ENCODE measurements around the gene KLC3. TPM values are rescaled to one million over a fixed set of nuclear protein-coding genes. Genes with fewer than 3 reads are reported as not detected.
"Not testable (repeated sequence)": the region's sequence is repeated elsewhere in the genome, so short reads cannot be mapped to it uniquely, and the experiment has no call there.

The KLC3 gene
- total RNA-seq, 1 experiment from 2014 or later, result 4.8 TPM

- no peak overlapping the region for H4K5ac ChIP-seq (ENCODE audit: insufficient read length, low read depth, low read length)
- no peak for TF ChIP-seq CTCF (conservative IDR thresholded peaks at IDR 0.05)
- H2BK5ac ChIP-seq (ENCODE audit: insufficient read length, low read length), result no peak overlapping the region
- no peak overlapping the region for H3K14ac ChIP-seq (ENCODE audit: insufficient read depth, low read length)
- H4K20me1 ChIP-seq (ENCODE audit: control insufficient read depth, insufficient read depth, insufficient read length), result no peaks in the 10 kb centered on the region
- H3K27ac ChIP-seq (ENCODE audit: insufficient read length, low read depth, low read length), result no peak overlapping the region
- no peak overlapping the region for H3K23ac ChIP-seq (ENCODE audit: insufficient read length, low read depth, low read length)
- H3K4ac ChIP-seq (ENCODE audit: low read depth, low read length), result no peak overlapping the region
- H2AFZ ChIP-seq (ENCODE audit: low read length), result no peak overlapping the region
- DNase-seq, result peak; percentile 62
- H3T11ph ChIP-seq (ENCODE audit: low read length), result no peak overlapping the region
- no peaks in the 10 kb centered on the region for H3K79me1 ChIP-seq (ENCODE audit: insufficient read depth, low read depth, low read length, poor library complexity, severe bottlenecking)
- H3K36me3 Mint-ChIP-seq (ENCODE audit: insufficient read depth in 1 of 3, low read depth in 3 of 3), result no peaks in the 10 kb centered on the region
- H3K27me3 ChIP-seq (ENCODE audit: insufficient read depth, low read length), result peaks cover 3% of the 10 kb centered on the region; the same call in 1 of the 2 replicates
- WGBS (ENCODE audit: extremely low coverage, insufficient read length, low lambda C conversion rate), result no CpG with 5 or more reads among the region's 18 CpGs
- H3K4me1 ChIP-seq (ENCODE audit: insufficient read depth, low read length), result no peaks in the 10 kb centered on the region; the same call in 1 of the 2 replicates
- no peak overlapping the region for H3K9ac ChIP-seq (ENCODE audit: extremely low read depth, insufficient read length, low read length)
- no peaks in the 10 kb centered on the region for H3K9me3 ChIP-seq (ENCODE audit: control insufficient read depth, low read depth, low read length)
- H3K79me2 ChIP-seq (ENCODE audit: insufficient read depth, low read length), result no peaks in the 10 kb centered on the region
- no peak overlapping the region for H3K18ac ChIP-seq (ENCODE audit: insufficient read length, low read depth, low read length)
- H2AK5ac ChIP-seq (ENCODE audit: insufficient read length, low read length), result no peak overlapping the region
- no peak overlapping the region for H2BK120ac ChIP-seq (ENCODE audit: low read depth, low read length, poor library complexity, severe bottlenecking)
- H4K91ac ChIP-seq (ENCODE audit: insufficient read length, low read depth, low read length), result no peak overlapping the region
- H3K56ac ChIP-seq (ENCODE audit: insufficient read length, low read depth, low read length), result no peak overlapping the region
- H4K8ac ChIP-seq (replicated peaks; ENCODE audit: insufficient read length, low read depth, low read length), result no peak overlapping the region
- no peak overlapping the region for H2BK15ac ChIP-seq (ENCODE audit: low read depth, low read length)
- no peaks in the 10 kb centered on the region for H3K23me2 ChIP-seq (ENCODE audit: insufficient read length, low read depth, low read length, poor library complexity, severe bottlenecking)
- H2BK20ac ChIP-seq (ENCODE audit: low read depth, low read length, poor library complexity, severe bottlenecking), result no peak overlapping the region
- H3K4me2 ChIP-seq (ENCODE audit: insufficient read depth, insufficient read length, low read length), result no peak overlapping the region
- peaks cover 1 to 4% of the 10 kb centered on the region in 2 experiments; a peak in 2 of 4 replicates for H3K4me1 Mint-ChIP-seq
- peaks cover 0 to 3% of the 10 kb centered on the region in 2 experiments; a peak in 1 of 5 replicates for H3K9me3 Mint-ChIP-seq
- H3K4me3 Mint-ChIP-seq, result peak overlapping the region in 1 of 2 experiments; percentile 25; a peak in 2 of 5 replicates
- H3K27ac Mint-ChIP-seq, result no peak overlapping the region
- H2BK12ac ChIP-seq (ENCODE audit: insufficient read length, low read depth, low read length), result no peak overlapping the region
- peaks cover 60% of the 10 kb centered on the region for H3K27me3 Mint-ChIP-seq (ENCODE audit: low read depth)
Observed at GRCh38 chr19:45311621-45312020, 28.9 kb upstream of the KLC3 start.

- H3K23ac ChIP-seq (ENCODE audit: insufficient read length, low read depth, low read length); H2AFZ ChIP-seq (ENCODE audit: low read length); H3T11ph ChIP-seq (ENCODE audit: low read length); H2BK15ac ChIP-seq (ENCODE audit: low read depth, low read length); H3K36me3 Mint-ChIP-seq (ENCODE audit: insufficient read depth in 1 of 3, low read depth in 3 of 3); H3K4me1 Mint-ChIP-seq; H3K56ac ChIP-seq (ENCODE audit: insufficient read length, low read depth, low read length); H2BK12ac ChIP-seq (ENCODE audit: insufficient read length, low read depth, low read length); H3K9me3 ChIP-seq (ENCODE audit: control insufficient read depth, low read depth, low read length); H3K79me2 ChIP-seq (ENCODE audit: insufficient read depth, low read length); H3K27ac ChIP-seq (ENCODE audit: insufficient read length, low read depth, low read length); H4K8ac ChIP-seq (replicated peaks; ENCODE audit: insufficient read length, low read depth, low read length); H2BK120ac ChIP-seq (ENCODE audit: low read depth, low read length, poor library complexity, severe bottlenecking); H4K91ac ChIP-seq (ENCODE audit: insufficient read length, low read depth, low read length); H3K27me3 ChIP-seq (ENCODE audit: insufficient read depth, low read length); DNase-seq; H4K5ac ChIP-seq (ENCODE audit: insufficient read length, low read depth, low read length); H3K4me3 Mint-ChIP-seq; H4K20me1 ChIP-seq (ENCODE audit: control insufficient read depth, insufficient read depth, insufficient read length); H3K14ac ChIP-seq (ENCODE audit: insufficient read depth, low read length); H3K79me1 ChIP-seq (ENCODE audit: insufficient read depth, low read depth, low read length, poor library complexity, severe bottlenecking); H3K9ac ChIP-seq (ENCODE audit: extremely low read depth, insufficient read length, low read length); H3K4me1 ChIP-seq (ENCODE audit: insufficient read depth, low read length); H3K23me2 ChIP-seq (ENCODE audit: insufficient read length, low read depth, low read length, poor library complexity, severe bottlenecking); H3K9me3 Mint-ChIP-seq; H3K4me2 ChIP-seq (ENCODE audit: insufficient read depth, insufficient read length, low read length); H2BK5ac ChIP-seq (ENCODE audit: insufficient read length, low read length); H2AK5ac ChIP-seq (ENCODE audit: insufficient read length, low read length); H3K27ac Mint-ChIP-seq; H3K4ac ChIP-seq (ENCODE audit: low read depth, low read length); H3K18ac ChIP-seq (ENCODE audit: insufficient read length, low read depth, low read length); H2BK20ac ChIP-seq (ENCODE audit: low read depth, low read length, poor library complexity, severe bottlenecking): not testable (repeated sequence)
- no CpG with 5 or more reads among the region's 14 CpGs for WGBS (ENCODE audit: extremely low coverage, insufficient read length, low lambda C conversion rate)
- peaks cover 61% of the 10 kb centered on the region for H3K27me3 Mint-ChIP-seq (ENCODE audit: low read depth)
Observed at GRCh38 chr19:45312285-45312684, 28.3 kb upstream of the KLC3 start.

Measured in H9 (cell line).